ENCODE results near the gene PTGIS. TPM values are rescaled to one million over a fixed set of nuclear protein-coding genes. Genes with fewer than 3 reads are reported as not detected.

Gene PTGIS
- total RNA-seq, 1 experiment from 2014 or later = 26.9 TPM

GRCh38 chr20:49561256-49561655 is 6.7 kb downstream of the PTGIS start:
- Histone ChIP-seq H4K20me1 (ENCODE audit: insufficient read depth) (no peaks in the 10 kb centered on the region), H3K4me1 (replicated peaks; ENCODE audit: insufficient read depth) (peaks cover 81% of the 10 kb centered on the region), H3F3A (ENCODE audit: insufficient read depth, low read depth) (peaks cover 46% of the 10 kb centered on the region), H3K9me2 (ENCODE audit: insufficient read depth) (no peaks in the 10 kb centered on the region), H3K4me2 (peak overlapping the region; percentile 81), H3K27ac (peak overlapping the region; percentile 71), H3K36me3 (ENCODE audit: low read depth) (0 out of 2 replicates have a peak, but pooled peaks cover 8% of the 10 kb centered on the region), H3K27me3 (ENCODE audit: insufficient read depth, low read depth) (no peaks in the 10 kb centered on the region), H2AFZ (no peak overlapping the region), H3K9me3 (ENCODE audit: insufficient read depth, low read depth) (peaks cover 2% of the 10 kb centered on the region; the same call in 1 of the 2 replicates), H3K79me2 (ENCODE audit: low read depth) (peaks cover 81% of the 10 kb centered on the region), H3K4me3 (no peak overlapping the region)
- TF ChIP-seq EZH2 (IDR thresholded peaks at IDR 0.05; ENCODE audit: low read depth) (no peak), CTCF (conservative IDR thresholded peaks at IDR 0.05) (no peak)
- BruUV-seq (replicated peaks) = no TSS peak
- ChIA-PET POLR2A (ENCODE audit: unreplicated experiment) (no interaction called here), CTCF (interaction anchor here (0.6 to 1.1 kb wide), 3 partner anchors 9 to 439 kb away, joined by 4 to 7 read pairs (median 5); no protein-coding TSS in a partner anchor)
- no peak for DNase-seq
- intact Hi-C loops (cut with micrococcal nuclease; ENCODE audit: unreplicated experiment) = loop anchor here (5.0 kb wide), 1 partner anchor 1201 kb away; no protein-coding TSS in a partner anchor

- Histone ChIP-seq H3K9me3 (ENCODE audit: insufficient read depth, low read depth) (peaks cover 5% of the 10 kb centered on the region; the same call in 1 of the 2 replicates), H2AFZ (no peak overlapping the region), H3K79me2 (ENCODE audit: low read depth) (peaks cover 79% of the 10 kb centered on the region), H3K4me2 (no peak overlapping the region), H3K4me3 (no peak overlapping the region), H3K27me3 (ENCODE audit: insufficient read depth, low read depth) (no peaks in the 10 kb centered on the region), H3K9me2 (ENCODE audit: insufficient read depth) (no peaks in the 10 kb centered on the region), H4K20me1 (ENCODE audit: insufficient read depth) (no peaks in the 10 kb centered on the region), H3K36me3 (ENCODE audit: low read depth) (peaks cover 12% of the 10 kb centered on the region; the same call in 1 of the 2 replicates), H3K27ac (peak overlapping the region; percentile 71; the same call in 1 of the 2 replicates), H3F3A (ENCODE audit: insufficient read depth, low read depth) (peaks cover 46% of the 10 kb centered on the region), H3K4me1 (replicated peaks; ENCODE audit: insufficient read depth) (peaks cover 76% of the 10 kb centered on the region)
- BruUV-seq (replicated peaks) = no TSS peak
- TF ChIP-seq EZH2 (IDR thresholded peaks at IDR 0.05; ENCODE audit: low read depth) (no peak), CTCF (conservative IDR thresholded peaks at IDR 0.05) (no peak)
- no peak for DNase-seq
- ChIA-PET CTCF (interaction anchor here (0.6 kb wide), 1 partner anchor 440 kb away, joined by 7 read pairs; no protein-coding TSS in a partner anchor), POLR2A (ENCODE audit: unreplicated experiment) (no interaction called here)
- intact Hi-C loops (cut with micrococcal nuclease; ENCODE audit: unreplicated experiment) = loop anchor here (5.0 kb wide), 1 partner anchor 1202 kb away; no protein-coding TSS in a partner anchor
Observed at GRCh38 chr20:49560646-49561045, 7.3 kb downstream of the PTGIS start.

- H3K27me3 ChIP-seq (ENCODE audit: insufficient read depth, low read depth) = no peaks in the 10 kb centered on the region
- no peak overlapping the region for H3K4me2 ChIP-seq
- H3K4me1 ChIP-seq (replicated peaks; ENCODE audit: insufficient read depth) = peaks cover 76% of the 10 kb centered on the region
- no TSS peak for BruUV-seq (replicated peaks)
- TF ChIP-seq CTCF (conservative IDR thresholded peaks at IDR 0.05) (no peak), EZH2 (IDR thresholded peaks at IDR 0.05; ENCODE audit: low read depth) (no peak)
- peaks cover 42% of the 10 kb centered on the region for H3F3A ChIP-seq (ENCODE audit: insufficient read depth, low read depth)
- peaks cover 5% of the 10 kb centered on the region; the same call in 1 of the 2 replicates for H3K9me3 ChIP-seq (ENCODE audit: insufficient read depth, low read depth)
- H3K27ac ChIP-seq = no peak overlapping the region
- ChIA-PET POLR2A (ENCODE audit: unreplicated experiment) (no interaction called here), CTCF (no interaction called here)
- no peaks in the 10 kb centered on the region for H4K20me1 ChIP-seq (ENCODE audit: insufficient read depth)
- DNase-seq = no peak
- H2AFZ ChIP-seq = no peak overlapping the region
- no peak overlapping the region for H3K4me3 ChIP-seq
- intact Hi-C loops (cut with micrococcal nuclease; ENCODE audit: unreplicated experiment) = loop anchor here (5.0 kb wide), 1 partner anchor 1202 kb away; no protein-coding TSS in a partner anchor
- no peaks in the 10 kb centered on the region for H3K9me2 ChIP-seq (ENCODE audit: insufficient read depth)
- peaks cover 17% of the 10 kb centered on the region; the same call in 1 of the 2 replicates for H3K36me3 ChIP-seq (ENCODE audit: low read depth)
- H3K79me2 ChIP-seq (ENCODE audit: low read depth) = peaks cover 79% of the 10 kb centered on the region
Observed at GRCh38 chr20:49560186-49560585, 7.8 kb downstream of the PTGIS start.

Data from PC-9 (cell line).